GM11168 (cell line): ENCODE results near the gene ARPC1A.
"Not testable (repeated sequence)": the region's sequence is repeated elsewhere in the genome, so short reads cannot be mapped to it uniquely, and the experiment has no call there.

Experiments used
- in situ Hi-C: fragments of 300-500 bp; cut with MboI; formaldehyde crosslinking; loops from one replicate; pipeline ENCODE4 v1.12.0; 2022; ENCODE audit warnings: low sequenced_read_pairs; ENCODE audit not compliant: unreplicated experiment

The ARPC1A gene

GRCh38 chr7:99403764-99404163 is 78.1 kb downstream of the ARPC1A start:
- in situ Hi-C loops = no loop called here

- in situ Hi-C loops = no loop called here
Observed at GRCh38 chr7:99404235-99404976, 78.7 kb downstream of the ARPC1A start.

- in situ Hi-C loops = no loop called here
Observed at GRCh38 chr7:99404977-99405320, 79.3 kb downstream of the ARPC1A start.

GRCh38 chr7:99406557-99406956 is 80.9 kb downstream of the ARPC1A start:
- in situ Hi-C loops = no loop called here

GRCh38 chr7:99407872-99408378 is 82.2 kb downstream of the ARPC1A start:
- in situ Hi-C loops = no loop called here

- in situ Hi-C loops = no loop called here
Observed at GRCh38 chr7:99408379-99409191, 82.9 kb downstream of the ARPC1A start, which contains the start of the genes BUD31 and PDAP1. BUD31 (plus strand) TSS chr7:99408969; CDS start chr7:99411093, 2,124 bp downstream. PDAP1 (minus strand) TSS chr7:99408597; CDS start chr7:99408548, 49 bp downstream.

GRCh38 chr7:99409192-99409572 is 83.5 kb downstream of the ARPC1A start:
- in situ Hi-C loops = no loop called here

- in situ Hi-C loops = no loop called here
Observed at GRCh38 chr7:99409806-99410205, 84.1 kb downstream of the ARPC1A start.

GRCh38 chr7:99410635-99411034 is 84.9 kb downstream of the ARPC1A start:
- in situ Hi-C loops = no loop called here

GRCh38 chr7:99415513-99416127 is 89.9 kb downstream of the ARPC1A start:
- in situ Hi-C loops = not testable (repeated sequence)
